GM12878 (cell line): ENCODE measurements around the gene PPP6R2.

Source experiments
- CBX5 ChIP-seq: sonication (generic); IDR thresholded peaks from 2 replicates; pipeline ENCODE4 v1.6.1; 2016; ENCODE audit warnings: low read depth, moderate library complexity, mild to moderate bottlenecking, inconsistent platforms
- CEBPB ChIP-seq, 2 experiments: fragments of 150-350 bp in 1 of 2; IDR thresholded peaks; 2 replicates each; pipeline ENCODE4 v1.6.1; 2012 to 2014; ENCODE audit warnings: low read depth in 2 of 2, low read length in 2 of 2, borderline replicate concordance in 1 of 2, inconsistent platforms in 1 of 2
- CTCF ChIP-seq, 3 experiments: IDR thresholded peaks in 2 of 3; conservative IDR thresholded peaks in 1 of 3; 2 replicates each; pipeline ENCODE4 v1.5.1; 2011; ENCODE audit warnings: low read depth in 3 of 3, low read length in 3 of 3, mild to moderate bottlenecking in 3 of 3, control low read depth in 2 of 3, moderate library complexity in 2 of 3, inconsistent platforms in 1 of 3, mixed read lengths in 1 of 3; ENCODE audit not compliant: control insufficient read depth in 2 of 3, insufficient read depth in 1 of 3; ENCODE audit errors: extremely low read depth in 1 of 3
- DPF2 ChIP-seq: fragments of 450-650 bp; IDR thresholded peaks from 2 replicates; pipeline ENCODE4 v1.6.1; 2017; ENCODE audit warnings: mild to moderate bottlenecking
- GABPA ChIP-seq: IDR thresholded peaks from 2 replicates; pipeline ENCODE4 v1.6.1; 2014; ENCODE audit warnings: antibody characterized with exemption, low read depth, mild to moderate bottlenecking, inconsistent platforms
- MTA3 ChIP-seq: IDR thresholded peaks from 2 replicates; pipeline ENCODE4 v1.6.1; 2012; ENCODE audit warnings: low read length, inconsistent platforms, borderline replicate concordance
- NR2C2 ChIP-seq: IDR thresholded peaks from 2 replicates; pipeline ENCODE4 v1.6.1; 2011; ENCODE audit warnings: borderline replicate concordance, low read depth; ENCODE audit not compliant: control insufficient read depth, insufficient read length
- POLR2A ChIP-seq: IDR thresholded peaks from 2 replicates; pipeline ENCODE4 v1.6.1; 2011; ENCODE audit warnings: low read depth, mild to moderate bottlenecking, low read length
- POLR2AphosphoS5 ChIP-seq: IDR thresholded peaks from 2 replicates; pipeline ENCODE4 v1.6.1; 2011; ENCODE audit warnings: mild to moderate bottlenecking, low read length, inconsistent platforms
- PRDM15 ChIP-seq: fragments of 450-650 bp; formaldehyde crosslinking; IDR thresholded peaks from 2 replicates; pipeline ENCODE4 v1.4.0; 2020; ENCODE audit warnings: mild to moderate bottlenecking, moderate library complexity
- ZBTB33 ChIP-seq: fragments of 450-650 bp; IDR thresholded peaks from 2 replicates; pipeline ENCODE4 v1.6.1; 2017; ENCODE audit warnings: mild to moderate bottlenecking

GRCh38 chr22:50420015-50420414 lies 76.9 kb downstream of the PPP6R2 start:
- TF ChIP-seq CTCF (IDR thresholded peaks at IDR 0.05 in 2 of 3, conservative IDR thresholded peaks at IDR 0.05 in 1 of 3; ENCODE audit: control insufficient read depth in 2 of 3, extremely low read depth in 1 of 3, insufficient read depth in 1 of 3, low read depth in 3 of 3, low read length in 3 of 3) (no peak), POLR2AphosphoS5 (no peak), GABPA (no peak), MTA3 (no peak), PRDM15 (CRISPR knock-in tag) (no peak), CEBPB (IDR thresholded peaks at IDR 0.05; ENCODE audit: borderline replicate concordance in 1 of 2, low read depth in 2 of 2, low read length in 2 of 2) (no peak), CBX5 (no peak), POLR2A (no peak), ZBTB33 (no peak), NR2C2 (no peak), DPF2 (no peak)
